ENCODE results near the gene SMPX.

The SMPX gene

GRCh38 chrX:21715825-21716224 lies 42.1 kb downstream of the SMPX start:
- Mint-ChIP-seq H3K36me3 (ENCODE audit: low read depth) (no peaks in the 10 kb centered on the region), H3K27me3 (ENCODE audit: low read depth) (no peaks in the 10 kb centered on the region), H3K27ac (no peak overlapping the region), H3K9me3 (no peaks in the 10 kb centered on the region), H3K4me1 (ENCODE audit: low read depth) (no peaks in the 10 kb centered on the region), H3K4me3 (no peak overlapping the region)
- no peak for DNase-seq (ENCODE audit: low spot score)

GRCh38 chrX:21715337-21715736 lies 42.6 kb downstream of the SMPX start:
- Mint-ChIP-seq H3K4me1 (ENCODE audit: low read depth) (no peaks in the 10 kb centered on the region), H3K36me3 (ENCODE audit: low read depth) (no peaks in the 10 kb centered on the region)

GRCh38 chrX:21711848-21712197 lies 46.1 kb downstream of the SMPX start:
- Mint-ChIP-seq H3K4me1 (ENCODE audit: low read depth) (no peaks in the 10 kb centered on the region), H3K27me3 (ENCODE audit: low read depth) (no peaks in the 10 kb centered on the region), H3K9me3 (no peaks in the 10 kb centered on the region), H3K36me3 (ENCODE audit: low read depth) (no peaks in the 10 kb centered on the region), H3K4me3 (no peak overlapping the region), H3K27ac (no peak overlapping the region)
- DNase-seq (ENCODE audit: low spot score): no peak

More at GRCh38 chrX:21715337-21715736, 42.6 kb downstream of the SMPX start:
- H3K27me3 Mint-ChIP-seq (ENCODE audit: low read depth): no peaks in the 10 kb centered on the region
- no peaks in the 10 kb centered on the region for H3K9me3 Mint-ChIP-seq
- H3K4me3 Mint-ChIP-seq: no peak overlapping the region
- DNase-seq (ENCODE audit: low spot score): no peak
- H3K27ac Mint-ChIP-seq: no peak overlapping the region

- H3K27ac Mint-ChIP-seq: no peak overlapping the region
- no peaks in the 10 kb centered on the region for H3K27me3 Mint-ChIP-seq (ENCODE audit: low read depth)
- no peaks in the 10 kb centered on the region for H3K36me3 Mint-ChIP-seq (ENCODE audit: low read depth)
- H3K4me3 Mint-ChIP-seq: no peak overlapping the region
- DNase-seq (ENCODE audit: low spot score): no peak
- H3K9me3 Mint-ChIP-seq: no peaks in the 10 kb centered on the region
- no peaks in the 10 kb centered on the region for H3K4me1 Mint-ChIP-seq (ENCODE audit: low read depth)
Measured at GRCh38 chrX:21711129-21711847, 46.6 kb downstream of the SMPX start.

GRCh38 chrX:21708116-21708515 lies 49.8 kb downstream of the SMPX start:
- Mint-ChIP-seq H3K27ac (no peak overlapping the region), H3K27me3 (ENCODE audit: low read depth) (no peaks in the 10 kb centered on the region), H3K4me3 (no peak overlapping the region), H3K9me3 (no peaks in the 10 kb centered on the region), H3K36me3 (ENCODE audit: low read depth) (no peaks in the 10 kb centered on the region), H3K4me1 (ENCODE audit: low read depth) (no peaks in the 10 kb centered on the region)
- no peak for DNase-seq (ENCODE audit: low spot score)

- H3K4me3 Mint-ChIP-seq: no peak overlapping the region
- no peaks in the 10 kb centered on the region for H3K36me3 Mint-ChIP-seq (ENCODE audit: low read depth)
- H3K27me3 Mint-ChIP-seq (ENCODE audit: low read depth): no peaks in the 10 kb centered on the region
- no peaks in the 10 kb centered on the region for H3K9me3 Mint-ChIP-seq
- no peak overlapping the region for H3K27ac Mint-ChIP-seq
- no peak for DNase-seq (ENCODE audit: low spot score)
- no peaks in the 10 kb centered on the region for H3K4me1 Mint-ChIP-seq (ENCODE audit: low read depth)
Measured at GRCh38 chrX:21705225-21705624, 52.7 kb downstream of the SMPX start.

GRCh38 chrX:21702725-21703124 lies 55.2 kb downstream of the SMPX start:
- no peaks in the 10 kb centered on the region for H3K9me3 Mint-ChIP-seq
- DNase-seq (ENCODE audit: low spot score): no peak
- H3K4me1 Mint-ChIP-seq (ENCODE audit: low read depth): no peaks in the 10 kb centered on the region
- H3K27ac Mint-ChIP-seq: no peak overlapping the region
- H3K4me3 Mint-ChIP-seq: no peak overlapping the region
- no peaks in the 10 kb centered on the region for H3K27me3 Mint-ChIP-seq (ENCODE audit: low read depth)
- no peaks in the 10 kb centered on the region for H3K36me3 Mint-ChIP-seq (ENCODE audit: low read depth)

- H3K4me1 Mint-ChIP-seq (ENCODE audit: low read depth): no peaks in the 10 kb centered on the region
- DNase-seq (ENCODE audit: low spot score): no peak
- no peaks in the 10 kb centered on the region for H3K36me3 Mint-ChIP-seq (ENCODE audit: low read depth)
- H3K27ac Mint-ChIP-seq: no peak overlapping the region
- no peaks in the 10 kb centered on the region for H3K27me3 Mint-ChIP-seq (ENCODE audit: low read depth)
- no peak overlapping the region for H3K4me3 Mint-ChIP-seq
- no peaks in the 10 kb centered on the region for H3K9me3 Mint-ChIP-seq
Measured at GRCh38 chrX:21700967-21701366, 56.9 kb downstream of the SMPX start.

GRCh38 chrX:21700275-21700674 lies 57.6 kb downstream of the SMPX start:
- H3K4me1 Mint-ChIP-seq (ENCODE audit: low read depth): no peaks in the 10 kb centered on the region
- no peak overlapping the region for H3K4me3 Mint-ChIP-seq
- H3K27me3 Mint-ChIP-seq (ENCODE audit: low read depth): no peaks in the 10 kb centered on the region
- no peaks in the 10 kb centered on the region for H3K36me3 Mint-ChIP-seq (ENCODE audit: low read depth)
- H3K27ac Mint-ChIP-seq: no peak overlapping the region
- H3K9me3 Mint-ChIP-seq: no peaks in the 10 kb centered on the region
- no peak for DNase-seq (ENCODE audit: low spot score)

GRCh38 chrX:21699136-21699535 lies 58.8 kb downstream of the SMPX start:
- Mint-ChIP-seq H3K4me3 (no peak overlapping the region), H3K36me3 (ENCODE audit: low read depth) (no peaks in the 10 kb centered on the region), H3K9me3 (no peaks in the 10 kb centered on the region), H3K4me1 (ENCODE audit: low read depth) (no peaks in the 10 kb centered on the region), H3K27ac (no peak overlapping the region), H3K27me3 (ENCODE audit: low read depth) (no peaks in the 10 kb centered on the region)
- no peak for DNase-seq (ENCODE audit: low spot score)

- H3K4me3 Mint-ChIP-seq: no peak overlapping the region
- H3K27me3 Mint-ChIP-seq (ENCODE audit: low read depth): no peaks in the 10 kb centered on the region
- DNase-seq (ENCODE audit: low spot score): no peak
- no peaks in the 10 kb centered on the region for H3K9me3 Mint-ChIP-seq
- H3K4me1 Mint-ChIP-seq (ENCODE audit: low read depth): no peaks in the 10 kb centered on the region
- no peaks in the 10 kb centered on the region for H3K36me3 Mint-ChIP-seq (ENCODE audit: low read depth)
- no peak overlapping the region for H3K27ac Mint-ChIP-seq
Measured at GRCh38 chrX:21698272-21698671, 59.6 kb downstream of the SMPX start.

GRCh38 chrX:21691512-21692018 lies 66.4 kb downstream of the SMPX start:
- Mint-ChIP-seq H3K27ac (no peak overlapping the region), H3K4me1 (ENCODE audit: low read depth) (peaks cover 6% of the 10 kb centered on the region), H3K4me3 (no peak overlapping the region), H3K36me3 (ENCODE audit: low read depth) (no peaks in the 10 kb centered on the region), H3K27me3 (ENCODE audit: low read depth) (no peaks in the 10 kb centered on the region), H3K9me3 (no peaks in the 10 kb centered on the region)
- DNase-seq (ENCODE audit: low spot score): peak; percentile 3

GRCh38 chrX:21683941-21684340 lies 74.0 kb downstream of the SMPX start:
- Mint-ChIP-seq H3K27ac (no peak overlapping the region), H3K4me3 (no peak overlapping the region), H3K27me3 (ENCODE audit: low read depth) (no peaks in the 10 kb centered on the region), H3K36me3 (ENCODE audit: low read depth) (no peaks in the 10 kb centered on the region), H3K4me1 (ENCODE audit: low read depth) (no peaks in the 10 kb centered on the region), H3K9me3 (no peaks in the 10 kb centered on the region)
- DNase-seq (ENCODE audit: low spot score): no peak

GRCh38 chrX:21678048-21678612 lies 79.8 kb downstream of the SMPX start:
- DNase-seq (ENCODE audit: low spot score): no peak
- Mint-ChIP-seq H3K27me3 (ENCODE audit: low read depth) (peaks cover under 1% of the 10 kb centered on the region), H3K4me1 (ENCODE audit: low read depth) (no peaks in the 10 kb centered on the region), H3K4me3 (no peak overlapping the region), H3K27ac (no peak overlapping the region), H3K9me3 (no peaks in the 10 kb centered on the region), H3K36me3 (ENCODE audit: low read depth) (no peaks in the 10 kb centered on the region)

- H3K36me3 Mint-ChIP-seq (ENCODE audit: low read depth): no peaks in the 10 kb centered on the region
- no peak overlapping the region for H3K27ac Mint-ChIP-seq
- H3K4me3 Mint-ChIP-seq: no peak overlapping the region
- DNase-seq (ENCODE audit: low spot score): no peak
- no peaks in the 10 kb centered on the region for H3K4me1 Mint-ChIP-seq (ENCODE audit: low read depth)
- peaks cover 5% of the 10 kb centered on the region for H3K27me3 Mint-ChIP-seq (ENCODE audit: low read depth)
- H3K9me3 Mint-ChIP-seq: no peaks in the 10 kb centered on the region
Measured at GRCh38 chrX:21675931-21676330, 82.0 kb downstream of the SMPX start.
